ENCODE measurements around the gene TBC1D10A. TPM values are rescaled to one million over a fixed set of nuclear protein-coding genes. Genes with fewer than 3 reads are reported as not detected.
A peak's percentile ranks its signal among the peaks of the same experiment; 100 is the strongest.

TBC1D10A gene
- total RNA-seq, 3 donors from 2014 or later, result 29.7 to 41.4 (median 32.2) TPM

DNA sequence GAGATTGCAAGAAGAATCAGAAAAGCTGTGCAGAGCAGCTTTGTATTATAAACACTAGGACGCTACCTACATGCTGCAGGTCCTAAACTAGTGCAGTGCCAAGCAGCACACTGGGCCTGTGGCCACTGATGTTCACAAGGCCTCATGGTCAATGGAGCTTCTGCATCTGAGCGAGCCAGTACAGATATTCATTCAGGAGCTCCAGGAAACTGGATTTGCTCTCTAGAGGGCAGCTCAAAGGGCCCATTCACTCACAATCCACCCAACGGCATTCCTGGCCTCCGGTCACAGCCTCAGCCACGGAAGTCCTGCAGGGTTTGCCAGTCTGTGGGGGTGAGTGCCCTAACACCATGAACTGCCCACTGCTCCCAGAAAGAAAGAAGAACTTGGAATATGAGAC lies 5.8 kb upstream of the TBC1D10A start:
- intact Hi-C loops (cut with DNase I, micrococcal nuclease), result no loop called here
- DNase-seq (no peak), ATAC-seq (no peak)
- Histone ChIP-seq H3K4me3 (no peak overlapping the region), H3K36me3 (ENCODE audit: low read depth) (peaks cover 22% of the 10 kb centered on the region), H3K9me3 (no peaks in the 10 kb centered on the region), H3K4me1 (ENCODE audit: low read depth) (peaks cover 29% of the 10 kb centered on the region)
- TF ChIP-seq, protein P1, sequence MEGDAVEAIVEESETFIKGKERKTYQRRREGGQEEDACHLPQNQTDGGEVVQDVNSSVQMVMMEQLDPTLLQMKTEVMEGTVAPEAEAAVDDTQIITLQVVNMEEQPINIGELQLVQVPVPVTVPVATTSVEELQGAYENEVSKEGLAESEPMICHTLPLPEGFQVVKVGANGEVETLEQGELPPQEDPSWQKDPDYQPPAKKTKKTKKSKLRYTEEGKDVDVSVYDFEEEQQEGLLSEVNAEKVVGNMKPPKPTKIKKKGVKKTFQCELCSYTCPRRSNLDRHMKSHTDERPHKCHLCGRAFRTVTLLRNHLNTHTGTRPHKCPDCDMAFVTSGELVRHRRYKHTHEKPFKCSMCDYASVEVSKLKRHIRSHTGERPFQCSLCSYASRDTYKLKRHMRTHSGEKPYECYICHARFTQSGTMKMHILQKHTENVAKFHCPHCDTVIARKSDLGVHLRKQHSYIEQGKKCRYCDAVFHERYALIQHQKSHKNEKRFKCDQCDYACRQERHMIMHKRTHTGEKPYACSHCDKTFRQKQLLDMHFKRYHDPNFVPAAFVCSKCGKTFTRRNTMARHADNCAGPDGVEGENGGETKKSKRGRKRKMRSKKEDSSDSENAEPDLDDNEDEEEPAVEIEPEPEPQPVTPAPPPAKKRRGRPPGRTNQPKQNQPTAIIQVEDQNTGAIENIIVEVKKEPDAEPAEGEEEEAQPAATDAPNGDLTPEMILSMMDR (IDR thresholded peaks at IDR 0.05), result no peak

DNA sequence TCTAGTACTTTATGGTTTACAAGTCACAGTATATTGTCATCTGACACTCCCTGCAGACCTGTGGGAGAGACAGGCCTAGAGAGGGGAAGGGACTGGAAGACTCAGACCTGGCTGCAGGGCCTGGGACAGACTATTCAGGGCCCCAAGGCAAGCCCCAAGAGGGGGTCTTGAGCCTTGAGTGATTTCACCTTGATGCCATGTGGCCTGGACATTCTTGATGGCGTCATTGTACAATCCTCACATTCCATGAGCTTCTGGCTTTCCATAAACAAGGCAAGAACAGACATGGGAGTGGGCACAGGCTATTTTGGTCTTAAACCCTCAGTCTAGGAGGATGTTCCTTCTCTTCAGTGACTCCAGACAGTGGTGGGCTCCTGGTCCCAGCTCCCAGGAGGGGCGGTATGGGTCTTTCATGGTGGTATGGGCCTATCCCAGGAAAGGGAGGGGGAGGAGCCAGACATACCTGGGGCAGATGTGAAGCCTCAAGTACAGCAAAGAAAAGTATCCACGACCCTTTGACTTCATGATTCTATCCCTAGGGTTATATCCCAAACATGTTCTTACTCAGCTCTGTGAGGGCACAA lies 1.8 kb upstream of the TBC1D10A start:
- TF ChIP-seq, protein P1 (IDR thresholded peaks at IDR 0.05), result no peak
- peaks cover 44% of the 10 kb centered on the region for H3K4me1 ChIP-seq (ENCODE audit: low read depth)
- no peak for DNase-seq
- H3K4me3 ChIP-seq, result no peak overlapping the region
- no peak for ATAC-seq
- H3K9me3 ChIP-seq, result no peaks in the 10 kb centered on the region
- intact Hi-C loops (cut with DNase I, micrococcal nuclease), result no loop called here
- no peaks in the 10 kb centered on the region for H3K36me3 ChIP-seq (ENCODE audit: low read depth)

DNA sequence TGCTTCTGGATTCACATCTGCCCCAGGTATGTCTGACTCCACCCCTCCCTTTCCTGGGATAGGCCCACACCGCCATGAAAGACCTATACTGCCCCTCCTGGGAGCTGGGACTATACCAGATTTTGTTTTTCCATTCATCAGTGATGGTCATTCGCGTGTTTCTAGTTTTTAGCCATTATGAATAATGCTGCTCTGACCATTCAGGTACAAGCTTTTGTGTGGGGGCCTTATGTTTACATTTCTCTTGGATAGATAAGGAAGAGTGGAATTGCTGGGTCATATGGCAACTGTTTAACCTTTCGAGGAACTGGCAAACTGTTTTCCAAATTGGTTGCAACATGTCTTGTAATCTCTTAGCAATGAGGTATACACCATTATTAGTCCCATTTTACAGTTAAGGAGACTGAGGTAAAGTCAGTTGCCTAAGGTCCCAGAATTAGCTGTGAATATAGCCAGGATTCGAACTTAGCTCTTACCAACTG lies 1.2 kb upstream of the TBC1D10A start:
- TF ChIP-seq, protein P1 (IDR thresholded peaks at IDR 0.05), result no peak
- H3K9me3 ChIP-seq, result no peaks in the 10 kb centered on the region
- no peak overlapping the region for H3K4me3 ChIP-seq
- intact Hi-C loops (cut with DNase I, micrococcal nuclease), result no loop called here
- H3K4me1 ChIP-seq (ENCODE audit: low read depth), result peaks cover 39% of the 10 kb centered on the region
- ATAC-seq (peak; percentile 34), DNase-seq (no peak)
- no peaks in the 10 kb centered on the region for H3K36me3 ChIP-seq (ENCODE audit: low read depth)

DNA sequence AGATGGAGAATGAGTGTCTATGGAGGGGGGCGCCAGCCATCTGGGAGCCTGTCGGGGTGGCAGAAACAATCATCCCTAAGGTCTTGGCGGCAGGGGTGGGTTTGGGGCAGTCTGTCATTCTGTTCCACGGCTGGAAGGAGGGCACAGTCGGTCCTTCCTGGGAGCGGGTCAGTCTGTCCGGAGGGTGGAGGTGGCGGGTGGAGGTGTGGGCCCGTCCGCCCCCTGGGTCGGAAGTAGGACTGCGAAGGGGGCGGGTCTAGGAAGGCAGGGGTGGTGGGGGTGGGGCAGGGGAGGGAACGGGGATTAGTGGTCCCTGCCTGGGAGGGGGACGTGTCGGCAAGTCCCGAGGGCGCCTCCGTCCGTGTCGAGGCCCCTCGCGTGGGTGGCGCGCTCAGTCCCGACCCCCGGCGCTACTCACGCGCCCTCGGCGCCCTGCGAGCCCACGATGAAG lies 461 bp downstream of the TBC1D10A start:
- ATAC-seq (peak; percentile 64), DNase-seq (peak; percentile 64 to 77 (median 72))
- Histone ChIP-seq H3K36me3 (ENCODE audit: low read depth) (no peaks in the 10 kb centered on the region), H3K4me1 (ENCODE audit: low read depth) (peaks cover 33% of the 10 kb centered on the region), H3K4me3 (peak overlapping the region; percentile 75), H3K9me3 (no peaks in the 10 kb centered on the region)
- intact Hi-C loops (cut with DNase I, micrococcal nuclease), result no loop called here
- TF ChIP-seq, protein P1 (IDR thresholded peaks at IDR 0.05), result no peak

DNA sequence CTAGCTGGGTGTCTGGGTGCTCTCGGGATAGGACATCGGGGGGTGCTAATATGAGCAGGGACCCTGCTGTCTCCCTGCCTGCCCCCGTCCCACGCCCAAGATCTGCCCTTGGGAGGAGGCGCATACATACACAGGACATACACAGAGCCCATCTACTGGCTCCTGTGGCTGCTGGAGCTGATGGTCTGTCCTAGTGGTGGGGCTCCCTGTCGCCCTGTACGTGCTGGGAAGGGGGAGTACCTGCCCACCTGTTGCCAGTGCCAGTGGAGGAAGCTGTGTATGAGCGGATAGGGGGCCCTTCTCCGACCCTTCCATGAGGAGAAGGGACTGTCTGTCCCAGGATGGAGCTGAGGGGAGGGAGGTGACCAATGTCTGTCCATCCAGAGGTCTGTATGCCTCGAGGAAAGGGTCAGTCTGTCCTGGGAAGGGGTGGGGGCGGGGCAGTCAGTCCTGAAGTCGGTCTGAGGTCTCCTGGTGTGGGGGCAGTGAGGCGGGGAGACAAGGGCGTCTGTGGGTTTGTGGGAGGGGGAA lies 952 bp downstream of the TBC1D10A start:
- Histone ChIP-seq H3K4me3 (peak overlapping the region; percentile 75), H3K4me1 (ENCODE audit: low read depth) (peaks cover 35% of the 10 kb centered on the region), H3K9me3 (no peaks in the 10 kb centered on the region), H3K36me3 (ENCODE audit: low read depth) (no peaks in the 10 kb centered on the region)
- DNase-seq, result peak in 1 of 3 donors; percentile 46
- no peak for ATAC-seq
- intact Hi-C loops (cut with DNase I, micrococcal nuclease), result no loop called here
- TF ChIP-seq, protein P1 (IDR thresholded peaks at IDR 0.05), result no peak
